ENCODE results near the gene ZDHHC13. TPM values are rescaled to one million over a fixed set of nuclear protein-coding genes. Genes with fewer than 3 reads are reported as not detected.

Gene ZDHHC13
- 1 to 10 TPM; 5.2 to 6.9 (median 5.8) TPM for total RNA-seq

- peaks cover 0 to 26% of the 10 kb centered on the region in 2 donors for H3K27me3 ChIP-seq
- peaks cover 0 to 20% (median 3%) of the 10 kb centered on the region in 4 donors for H3K4me1 ChIP-seq
- 1% methylated on average over 50 to 59 of the region's 61 CpGs for WGBS, 2 donors
- H3K4me3 ChIP-seq, result peak within 1 kb of the TSS; percentile 54 to 73 (median 65)
- DNase-seq (ENCODE audit: low spot score in 2 of 2), result peak; percentile 65 to 86
- H3K27ac ChIP-seq, result peak within 1 kb of the TSS in 2 of 4 donors; percentile 63 to 70
- peak in 1 of 2 donors; percentile 11 for TF ChIP-seq POLR2A (IDR thresholded peaks at IDR 0.05)
- TF ChIP-seq EP300 (IDR thresholded peaks at IDR 0.05), result no peak
- TF ChIP-seq CTCF (IDR thresholded peaks at IDR 0.05), result peak in 1 of 5 experiments; percentile 4
- H3K36me3 ChIP-seq, result no peaks in the 10 kb centered on the region
- H3K9me3 ChIP-seq, result no peaks in the 10 kb centered on the region
These were observed at the start of gene ZDHHC13 for GRCh38 chr11:19116971-19117759. ZDHHC13 (plus strand) TSS chr11:19117168; CDS start chr11:19117250, 82 bp downstream.

- no peak for TF ChIP-seq EP300 (IDR thresholded peaks at IDR 0.05)
- peak; percentile 78 to 82 (median 80) for TF ChIP-seq CTCF (IDR thresholded peaks at IDR 0.05)
- Histone ChIP-seq H3K36me3 (no peaks in the 10 kb centered on the region), H3K27ac (no peak overlapping the region), H3K4me1 (no peaks in the 10 kb centered on the region), H3K4me3 (peak overlapping the region in 1 of 4 donors; percentile 11), H3K27me3 (no peaks in the 10 kb centered on the region), H3K9me3 (peaks cover 0 to 11% (median 0%) of the 10 kb centered on the region in 4 donors)
- 3 to 4% methylated on average over 11 of the region's 11 CpGs for WGBS, 2 donors
- peak in 1 of 2 donors; percentile 38 for DNase-seq (ENCODE audit: low spot score in 2 of 2)
These were observed 45.7 kb upstream of the ZDHHC13 start for GRCh38 chr11:19071255-19071654.

GRCh38 chr11:19072464-19072863, 44.5 kb upstream of the ZDHHC13 start:
- Histone ChIP-seq H3K9me3 (peaks cover 0 to 11% (median 0%) of the 10 kb centered on the region in 4 donors), H3K36me3 (no peaks in the 10 kb centered on the region), H3K4me1 (peaks cover 0 to 6% (median 0%) of the 10 kb centered on the region in 4 donors), H3K27me3 (no peaks in the 10 kb centered on the region), H3K27ac (no peak overlapping the region), H3K4me3 (no peak overlapping the region)
- no peak for TF ChIP-seq POLR2A (IDR thresholded peaks at IDR 0.05)
- TF ChIP-seq CTCF (IDR thresholded peaks at IDR 0.05), result no peak
- TF ChIP-seq EP300 (IDR thresholded peaks at IDR 0.05), result no peak
- 86 to 87% methylated on average over 5 of the region's 5 CpGs for WGBS, 2 donors
- DNase-seq (ENCODE audit: low spot score in 2 of 2), result no peak

GRCh38 chr11:19073454-19074415, 43.2 kb upstream of the ZDHHC13 start:
- Histone ChIP-seq H3K36me3 (no peaks in the 10 kb centered on the region), H3K9me3 (peaks cover 0 to 6% (median 0%) of the 10 kb centered on the region in 4 donors), H3K4me1 (peaks cover 0 to 6% (median 0%) of the 10 kb centered on the region in 4 donors), H3K27me3 (no peaks in the 10 kb centered on the region), H3K4me3 (no peak overlapping the region), H3K27ac (no peak overlapping the region)
- no peak for TF ChIP-seq POLR2A (IDR thresholded peaks at IDR 0.05)
- no peak for TF ChIP-seq EP300 (IDR thresholded peaks at IDR 0.05)
- TF ChIP-seq CTCF (IDR thresholded peaks at IDR 0.05), result no peak
- 57 to 61% methylated on average over 10 of the region's 10 CpGs for WGBS, 2 donors
- no peak for DNase-seq (ENCODE audit: low spot score in 2 of 2)
